Measurements from ENCODE around the gene PYGM.

DNA sequence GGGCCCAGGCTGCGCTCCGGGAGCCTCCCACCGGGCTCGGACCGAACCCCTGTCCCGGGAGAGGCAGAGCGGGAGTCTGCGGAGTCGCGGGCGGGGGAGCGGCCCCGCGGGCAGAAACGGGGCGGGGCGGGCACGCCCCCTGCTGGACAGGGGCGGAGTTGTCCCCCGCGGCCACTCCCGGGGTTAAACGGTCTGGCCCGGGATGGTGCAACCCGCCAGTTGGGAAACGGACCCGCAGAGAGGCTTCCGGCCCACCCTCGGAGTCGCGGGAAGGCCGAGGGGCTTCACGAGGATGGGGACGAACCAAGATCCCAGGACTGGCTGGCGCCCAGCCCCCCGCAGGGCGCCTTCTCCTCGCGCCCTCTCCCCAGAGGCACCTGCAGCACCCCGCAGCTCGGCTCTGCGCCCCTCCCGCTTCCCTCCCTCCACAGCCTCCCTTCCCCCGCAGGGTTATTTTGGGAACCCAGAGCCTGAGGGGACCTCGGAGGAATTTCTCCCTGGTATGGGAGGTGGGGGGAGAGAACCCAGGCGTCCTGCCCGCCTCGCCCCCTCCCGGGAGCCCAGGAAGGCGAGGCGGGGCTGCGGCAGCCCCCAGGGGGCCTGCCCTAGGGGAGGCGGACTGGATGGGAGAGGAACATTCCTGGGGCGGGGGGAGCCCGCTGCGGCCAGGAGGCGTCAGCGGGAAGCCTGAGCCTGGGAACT lies 16.7 kb downstream of the PYGM start:
- TF ChIP-seq POLR2A (IDR thresholded peaks at IDR 0.05; ENCODE audit: low read depth, low read length) = no peak
- TF ChIP-seq, protein P1, sequence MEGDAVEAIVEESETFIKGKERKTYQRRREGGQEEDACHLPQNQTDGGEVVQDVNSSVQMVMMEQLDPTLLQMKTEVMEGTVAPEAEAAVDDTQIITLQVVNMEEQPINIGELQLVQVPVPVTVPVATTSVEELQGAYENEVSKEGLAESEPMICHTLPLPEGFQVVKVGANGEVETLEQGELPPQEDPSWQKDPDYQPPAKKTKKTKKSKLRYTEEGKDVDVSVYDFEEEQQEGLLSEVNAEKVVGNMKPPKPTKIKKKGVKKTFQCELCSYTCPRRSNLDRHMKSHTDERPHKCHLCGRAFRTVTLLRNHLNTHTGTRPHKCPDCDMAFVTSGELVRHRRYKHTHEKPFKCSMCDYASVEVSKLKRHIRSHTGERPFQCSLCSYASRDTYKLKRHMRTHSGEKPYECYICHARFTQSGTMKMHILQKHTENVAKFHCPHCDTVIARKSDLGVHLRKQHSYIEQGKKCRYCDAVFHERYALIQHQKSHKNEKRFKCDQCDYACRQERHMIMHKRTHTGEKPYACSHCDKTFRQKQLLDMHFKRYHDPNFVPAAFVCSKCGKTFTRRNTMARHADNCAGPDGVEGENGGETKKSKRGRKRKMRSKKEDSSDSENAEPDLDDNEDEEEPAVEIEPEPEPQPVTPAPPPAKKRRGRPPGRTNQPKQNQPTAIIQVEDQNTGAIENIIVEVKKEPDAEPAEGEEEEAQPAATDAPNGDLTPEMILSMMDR (IDR thresholded peaks at IDR 0.05; ENCODE audit: extremely low read depth in 1 of 2, insufficient read depth in 1 of 2, low read depth in 1 of 2, low read length in 2 of 2) = peak; percentile 77 to 90
- no peak for TF ChIP-seq GATA2 (IDR thresholded peaks at IDR 0.05; ENCODE audit: insufficient read depth, insufficient read length, low read depth, low read length)

Measured in endothelial cell of umbilical vein (primary cell).